Effector memory CD8-positive, alpha-beta T cell (primary cell): ENCODE measurements around the gene PTPN14.
"Not testable (repeated sequence)": the region's sequence is repeated elsewhere in the genome, so short reads cannot be mapped to it uniquely, and the experiment has no call there.

Experiments
- ATAC-seq: fragments of 150-1000 bp; cut with Tn5 transposase; replicated peaks from 2 replicates; pipeline ENCODE4 v1.10.0; 2021; ENCODE audit warnings: mild to moderate bottlenecking, moderate library complexity
- DNase-seq, 3 experiments: peaks; one replicate each; pipeline ENCODE4 v3.0.0; 2021
- H3K27ac Mint-ChIP-seq, 2 donors: one replicate each; pipeline ENCODE4 v1.8.0; 2022; ENCODE audit warnings: mild to moderate bottlenecking in 2 of 2, mixed read lengths in 2 of 2, moderate library complexity in 2 of 2
- H3K27me3 Mint-ChIP-seq, 2 donors: one replicate each; pipeline ENCODE4 v1.8.0; 2022; ENCODE audit warnings: mixed read lengths in 2 of 2
- H3K36me3 Mint-ChIP-seq: one replicate; pipeline ENCODE4 v1.8.0; 2022; ENCODE audit warnings: mild to moderate bottlenecking, moderate library complexity, mixed read lengths; ENCODE audit not compliant: insufficient read depth
- H3K4me1 Mint-ChIP-seq, 2 donors: one replicate each; pipeline ENCODE4 v1.8.0; 2022; ENCODE audit warnings: low read depth in 2 of 2, mixed read lengths in 2 of 2
- H3K4me3 Mint-ChIP-seq, 2 donors: one replicate each; pipeline ENCODE4 v1.8.0; 2022; ENCODE audit warnings: mild to moderate bottlenecking in 2 of 2, mixed read lengths in 2 of 2, moderate library complexity in 2 of 2
- H3K9me3 Mint-ChIP-seq, 2 donors: one replicate each; pipeline ENCODE4 v1.8.0; 2022; ENCODE audit warnings: mixed read lengths in 2 of 2

Gene PTPN14

GRCh38 chr1:214481983-214482634 is 69.3 kb downstream of the PTPN14 start:
- ATAC-seq, H3K9me3 Mint-ChIP-seq, H3K4me1 Mint-ChIP-seq, DNase-seq, H3K36me3 Mint-ChIP-seq, H3K27ac Mint-ChIP-seq, H3K4me3 Mint-ChIP-seq: not testable (repeated sequence)
- H3K27me3 Mint-ChIP-seq, result peaks cover 6 to 16% of the 10 kb centered on the region in 2 donors

DNA sequence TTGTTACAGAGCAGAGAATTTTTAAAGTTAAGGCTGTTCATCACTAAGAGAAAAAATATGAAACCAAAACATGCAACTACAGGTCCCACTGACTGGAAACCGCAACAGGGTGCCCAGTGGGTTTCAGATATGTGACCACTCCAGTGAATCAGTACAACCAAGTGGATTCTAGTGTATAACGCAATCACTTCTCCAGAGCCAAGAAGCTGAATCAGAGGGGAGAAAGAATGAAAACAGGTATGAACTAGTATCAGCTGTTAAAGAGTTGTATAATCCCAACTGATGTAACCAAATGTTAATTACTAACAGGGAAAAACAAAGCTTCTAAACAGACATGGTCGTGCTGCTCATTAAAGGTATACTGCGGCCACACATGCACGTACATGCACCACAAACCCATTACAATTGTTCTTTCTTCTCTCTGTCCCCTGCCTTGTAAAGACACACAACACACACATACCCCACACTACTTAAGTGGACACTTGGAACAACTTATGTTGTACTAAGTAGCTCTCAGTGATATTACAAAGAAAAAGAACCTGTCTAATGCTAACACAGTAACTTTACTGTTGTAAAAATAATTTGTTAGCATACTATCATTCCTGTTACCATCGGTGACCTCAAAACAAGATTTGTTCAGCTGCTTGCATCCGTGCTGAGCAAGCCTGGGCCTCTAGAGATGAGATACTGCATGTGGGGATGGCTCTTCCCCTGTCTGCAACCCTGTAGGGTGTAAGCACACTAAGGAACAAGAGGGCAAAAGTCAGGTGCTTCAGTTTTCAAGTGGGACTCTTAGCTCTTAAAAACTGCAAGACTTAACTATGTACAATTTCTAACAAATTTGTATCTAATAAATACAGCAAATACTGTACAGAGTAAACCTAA is 74.2 kb downstream of the PTPN14 start:
- H3K36me3 Mint-ChIP-seq, result no peaks in the 10 kb centered on the region
- H3K27ac Mint-ChIP-seq, result no peak overlapping the region
- peaks cover 0 to 1% of the 10 kb centered on the region in 2 donors for H3K4me1 Mint-ChIP-seq
- H3K9me3 Mint-ChIP-seq, result peaks cover 0 to 3% of the 10 kb centered on the region in 2 donors
- ATAC-seq (no peak), DNase-seq (no peak)
- peaks cover 21 to 51% of the 10 kb centered on the region in 2 donors for H3K27me3 Mint-ChIP-seq
- H3K4me3 Mint-ChIP-seq, result no peak overlapping the region

DNA sequence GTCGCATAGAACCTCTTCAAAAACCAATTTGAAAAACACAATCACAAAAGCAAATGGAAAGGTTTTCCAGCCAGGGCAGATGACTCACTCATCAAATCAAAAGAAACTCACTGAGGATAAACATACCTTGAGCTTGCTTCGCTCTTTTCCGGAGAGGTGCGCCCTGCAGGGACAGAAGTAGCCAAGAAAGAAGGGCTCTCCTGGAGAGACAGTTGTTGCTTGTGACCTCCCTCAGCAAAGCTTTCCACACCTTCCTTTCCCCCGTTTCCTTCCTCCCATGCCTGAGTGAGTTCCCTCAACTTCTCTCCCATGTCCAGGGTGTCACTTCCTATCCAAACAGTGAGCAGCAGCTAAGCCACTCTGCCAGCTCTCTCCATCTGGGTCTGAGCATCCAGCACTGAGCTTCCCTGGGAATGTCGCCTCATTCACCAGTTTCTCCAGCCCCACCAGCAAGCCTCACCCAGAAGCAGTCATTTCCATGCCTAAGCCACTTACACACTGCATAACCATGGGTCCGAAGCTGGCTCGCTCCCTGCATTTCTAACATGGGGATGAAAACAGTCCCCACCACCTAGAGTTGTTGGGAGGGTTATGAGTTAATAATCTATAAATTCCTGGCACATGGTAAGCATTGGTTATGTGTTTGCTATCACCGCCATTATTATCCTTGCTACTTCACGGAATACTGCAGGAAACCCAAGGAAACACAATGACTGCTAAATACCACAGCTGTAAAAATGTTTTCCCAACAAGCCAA is 75.0 kb downstream of the PTPN14 start:
- no peak overlapping the region for H3K27ac Mint-ChIP-seq

DNA sequence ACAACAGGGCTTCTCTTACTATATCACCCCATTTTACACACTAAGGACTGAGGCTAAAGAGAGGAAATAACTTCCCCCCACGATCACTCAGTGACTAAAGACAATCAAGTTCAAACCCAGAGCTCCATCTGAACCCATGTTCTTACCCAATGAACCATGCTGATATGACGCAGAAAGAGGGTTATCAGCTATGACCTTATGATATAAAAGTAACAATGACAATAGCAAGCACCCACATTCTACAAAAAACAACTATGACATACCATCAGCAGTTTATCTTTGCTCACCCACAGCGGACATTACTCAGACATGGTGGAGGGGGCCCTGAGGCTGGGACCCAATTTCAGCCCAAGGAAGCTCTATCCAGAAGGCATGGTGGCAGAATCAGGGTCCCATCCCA is 75.7 kb downstream of the PTPN14 start:
- Mint-ChIP-seq H3K36me3 (no peaks in the 10 kb centered on the region), H3K4me3 (no peak overlapping the region), H3K9me3 (peaks cover 0 to 6% of the 10 kb centered on the region in 2 donors), H3K27ac (no peak overlapping the region), H3K27me3 (peaks cover 25 to 53% of the 10 kb centered on the region in 2 donors), H3K4me1 (peaks cover 0 to 1% of the 10 kb centered on the region in 2 donors)
- DNase-seq (no peak), ATAC-seq (no peak)

More for the DNA sequence above, 75.0 kb downstream of the PTPN14 start:
- Mint-ChIP-seq H3K27me3 (peaks cover 25 to 58% of the 10 kb centered on the region in 2 donors), H3K9me3 (peaks cover 0 to 6% of the 10 kb centered on the region in 2 donors), H3K4me1 (peaks cover 0 to 1% of the 10 kb centered on the region in 2 donors), H3K36me3 (no peaks in the 10 kb centered on the region), H3K4me3 (no peak overlapping the region)
- DNase-seq, result no peak
- ATAC-seq, result no peak

DNA sequence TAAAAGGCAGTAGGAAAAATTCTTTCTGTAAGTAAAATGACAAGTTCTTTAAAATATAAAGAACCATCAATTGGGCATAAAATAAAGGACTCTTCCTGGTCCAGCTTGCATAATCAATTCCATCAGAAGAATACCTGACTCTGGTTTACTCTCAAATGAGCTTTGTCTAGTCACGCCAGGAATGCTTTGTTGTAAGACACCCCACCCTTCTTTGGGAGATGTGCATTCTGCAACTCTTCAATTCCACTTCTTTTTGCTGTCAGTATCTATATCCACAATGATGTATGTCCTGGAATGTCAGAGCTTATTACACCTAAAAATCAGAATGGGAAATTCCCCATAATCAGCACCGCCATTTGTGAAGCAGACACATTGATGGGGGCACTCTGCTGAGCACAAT is 76.1 kb downstream of the PTPN14 start:
- H3K27me3 Mint-ChIP-seq, result peaks cover 25 to 49% of the 10 kb centered on the region in 2 donors
- no peak overlapping the region for H3K27ac Mint-ChIP-seq
- peaks cover 0 to 1% of the 10 kb centered on the region in 2 donors for H3K4me1 Mint-ChIP-seq
- ATAC-seq (no peak), DNase-seq (no peak)
- H3K36me3 Mint-ChIP-seq, result no peaks in the 10 kb centered on the region
- no peak overlapping the region for H3K4me3 Mint-ChIP-seq
- H3K9me3 Mint-ChIP-seq, result peaks cover 0 to 6% of the 10 kb centered on the region in 2 donors

- H3K9me3 Mint-ChIP-seq, result peaks cover 0 to 6% of the 10 kb centered on the region in 2 donors
- no peak overlapping the region for H3K27ac Mint-ChIP-seq
- H3K27me3 Mint-ChIP-seq, result peaks cover 25 to 49% of the 10 kb centered on the region in 2 donors
- DNase-seq, result no peak
- no peak for ATAC-seq
- H3K4me3 Mint-ChIP-seq, result no peak overlapping the region
- H3K36me3 Mint-ChIP-seq, result no peaks in the 10 kb centered on the region
- peaks cover 0 to 1% of the 10 kb centered on the region in 2 donors for H3K4me1 Mint-ChIP-seq
Measured at GRCh38 chr1:214474467-214474866, 76.9 kb downstream of the PTPN14 start.

DNA sequence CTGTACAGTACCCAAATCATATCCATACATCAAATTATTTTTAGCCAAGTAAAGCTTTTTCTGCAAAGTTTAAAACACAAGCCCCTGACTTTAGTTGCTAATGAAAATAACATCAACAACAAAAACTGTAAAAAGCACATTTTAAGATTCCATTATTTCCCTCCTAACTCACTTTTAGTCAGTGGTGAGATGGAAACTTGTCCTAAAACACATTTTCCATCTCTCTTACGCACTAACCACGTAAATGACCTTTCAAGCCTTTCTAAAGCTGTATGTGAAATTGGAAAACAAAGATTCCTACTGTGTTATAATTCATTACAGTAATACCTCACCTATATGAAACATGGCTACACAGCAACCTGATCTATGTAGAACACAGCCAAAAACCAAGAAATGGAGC is 77.5 kb downstream of the PTPN14 start:
- Mint-ChIP-seq H3K9me3 (peaks cover 0 to 6% of the 10 kb centered on the region in 2 donors), H3K27me3 (peaks cover 30 to 55% of the 10 kb centered on the region in 2 donors), H3K4me3 (no peak overlapping the region), H3K4me1 (peaks cover 0 to 1% of the 10 kb centered on the region in 2 donors), H3K27ac (no peak overlapping the region), H3K36me3 (no peaks in the 10 kb centered on the region)
- ATAC-seq, result no peak
- DNase-seq, result no peak

- Mint-ChIP-seq H3K9me3 (peaks cover 0 to 6% of the 10 kb centered on the region in 2 donors), H3K4me1 (peaks cover 0 to 1% of the 10 kb centered on the region in 2 donors), H3K27me3 (peaks cover 30 to 59% of the 10 kb centered on the region in 2 donors), H3K36me3 (no peaks in the 10 kb centered on the region), H3K27ac (no peak overlapping the region), H3K4me3 (no peak overlapping the region)
- DNase-seq, result no peak
- ATAC-seq, result no peak
Measured at GRCh38 chr1:214473387-214473786, 78.0 kb downstream of the PTPN14 start.

DNA sequence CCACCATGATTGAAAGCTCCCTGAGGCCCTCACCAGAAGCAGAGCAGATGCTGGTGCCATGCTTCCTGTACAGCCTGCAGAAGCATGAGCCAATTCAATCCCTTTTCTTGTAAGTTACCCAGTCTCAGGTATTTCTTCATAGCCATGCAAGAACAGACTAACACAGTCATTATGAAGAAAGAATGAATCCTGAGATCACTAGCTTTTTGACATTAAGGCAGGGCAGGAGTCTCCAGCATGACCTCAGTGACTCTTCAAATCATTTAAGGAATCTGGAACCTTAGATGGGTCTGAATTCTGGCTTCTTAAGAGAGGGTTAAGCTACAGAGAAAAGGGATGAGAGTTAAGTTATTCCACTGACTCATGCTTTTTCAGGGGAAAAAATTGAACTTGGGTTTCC is 79.0 kb downstream of the PTPN14 start:
- DNase-seq, result no peak
- peaks cover 0 to 6% of the 10 kb centered on the region in 2 donors for H3K9me3 Mint-ChIP-seq

GRCh38 chr1:214471458-214471857 is 79.9 kb downstream of the PTPN14 start:
- ATAC-seq (no peak), DNase-seq (no peak)

More for the DNA sequence above, 79.0 kb downstream of the PTPN14 start:
- Mint-ChIP-seq H3K27ac (no peak overlapping the region), H3K4me3 (no peak overlapping the region), H3K36me3 (no peaks in the 10 kb centered on the region), H3K4me1 (peaks cover 0 to 1% of the 10 kb centered on the region in 2 donors), H3K27me3 (peaks cover 30 to 65% of the 10 kb centered on the region in 2 donors)
- ATAC-seq, result no peak

DNA sequence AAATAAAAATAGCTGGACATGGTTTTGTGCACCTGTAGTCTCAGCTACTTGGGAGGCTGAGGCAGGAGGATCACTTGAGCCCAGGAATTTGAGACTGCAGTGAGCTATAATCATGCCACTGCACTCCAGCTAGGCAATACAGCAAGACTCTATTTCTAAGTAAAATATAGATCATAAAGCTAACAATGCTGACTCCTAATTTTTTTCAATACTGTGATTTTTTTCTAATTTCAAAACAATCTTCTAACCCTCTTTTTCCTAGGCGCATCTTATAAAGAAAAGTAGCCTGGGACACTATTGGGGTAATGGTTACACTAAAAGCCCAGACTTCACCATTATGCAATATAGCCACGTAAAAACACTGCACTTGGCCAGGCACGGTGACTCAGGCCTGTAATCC is 81.3 kb downstream of the PTPN14 start:
- H3K9me3 Mint-ChIP-seq, result peaks cover 0 to 6% of the 10 kb centered on the region in 2 donors
- H3K27me3 Mint-ChIP-seq, result peaks cover 11 to 48% of the 10 kb centered on the region in 2 donors
- no peaks in the 10 kb centered on the region for H3K4me1 Mint-ChIP-seq
- ATAC-seq (no peak), DNase-seq (no peak)
- H3K36me3 Mint-ChIP-seq, result no peaks in the 10 kb centered on the region
- no peak overlapping the region for H3K27ac Mint-ChIP-seq
- no peak overlapping the region for H3K4me3 Mint-ChIP-seq

More at GRCh38 chr1:214471458-214471857, 79.9 kb downstream of the PTPN14 start:
- peaks cover 0 to 1% of the 10 kb centered on the region in 2 donors for H3K4me1 Mint-ChIP-seq
- no peak overlapping the region for H3K4me3 Mint-ChIP-seq
- H3K27ac Mint-ChIP-seq, result no peak overlapping the region
- H3K9me3 Mint-ChIP-seq, result peaks cover 0 to 6% of the 10 kb centered on the region in 2 donors
- no peaks in the 10 kb centered on the region for H3K36me3 Mint-ChIP-seq
- H3K27me3 Mint-ChIP-seq, result peaks cover 23 to 59% of the 10 kb centered on the region in 2 donors

DNA sequence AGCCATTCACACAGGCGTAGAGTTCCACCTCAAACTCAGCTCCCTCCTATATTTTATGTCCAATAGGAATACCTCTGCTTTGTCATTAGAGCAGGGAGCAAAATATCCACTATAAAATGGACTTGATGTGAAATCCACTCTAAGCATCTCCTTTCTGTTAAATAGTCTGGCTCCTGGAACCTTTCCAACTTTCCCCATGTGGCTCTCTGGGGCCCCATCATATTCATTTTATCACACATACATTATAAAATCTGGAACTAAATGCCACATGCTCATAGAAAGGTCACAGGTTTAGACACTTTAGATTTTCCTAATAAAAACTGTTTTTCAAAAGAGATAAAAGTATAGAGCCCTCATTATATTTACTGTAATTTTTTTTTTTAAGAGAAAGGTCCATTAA is 82.1 kb downstream of the PTPN14 start:
- Mint-ChIP-seq H3K9me3 (peaks cover 0 to 6% of the 10 kb centered on the region in 2 donors), H3K4me1 (no peaks in the 10 kb centered on the region), H3K36me3 (no peaks in the 10 kb centered on the region), H3K27ac (no peak overlapping the region), H3K27me3 (peaks cover 11 to 50% of the 10 kb centered on the region in 2 donors), H3K4me3 (no peak overlapping the region)
- ATAC-seq (no peak), DNase-seq (no peak)

DNA sequence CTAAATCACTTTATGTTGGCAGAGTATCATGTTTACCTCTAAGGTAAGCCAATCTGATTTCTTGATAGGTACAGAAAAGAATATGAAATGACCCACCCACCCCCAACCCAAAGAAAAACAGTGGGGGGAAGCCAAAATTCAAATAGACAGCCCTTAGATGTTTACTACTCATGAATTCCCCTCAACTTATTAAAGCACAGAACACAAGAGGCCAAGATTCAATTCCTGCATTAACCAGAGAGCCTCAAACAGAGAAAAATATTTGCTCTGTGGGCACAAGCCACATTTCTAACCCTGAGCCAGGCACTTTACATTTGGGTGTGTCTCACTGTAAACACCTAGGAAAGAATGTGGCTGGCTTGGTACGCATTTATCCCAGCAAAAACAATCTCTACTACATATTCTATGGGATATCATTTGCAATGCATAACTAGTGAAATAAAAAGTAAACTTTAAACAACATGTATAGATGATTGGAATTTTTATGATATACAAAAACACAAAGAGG is 84.3 kb downstream of the PTPN14 start:
- Mint-ChIP-seq H3K36me3 (no peaks in the 10 kb centered on the region), H3K9me3 (peaks cover 0 to 2% of the 10 kb centered on the region in 2 donors), H3K27ac (no peak overlapping the region), H3K4me3 (no peak overlapping the region), H3K4me1 (no peaks in the 10 kb centered on the region), H3K27me3 (peaks cover 7 to 39% of the 10 kb centered on the region in 2 donors)
- DNase-seq, result no peak
- ATAC-seq, result no peak
